HEK293 (cell line): Measurements from ENCODE around the gene TNFRSF17.

Source experiments
- CTCF ChIA-PET: fragments of 350-600 bp; formaldehyde crosslinking; extraction: SDS; loops from one replicate; lab custom pipeline; 2021; ENCODE audit warnings: antibody characterized with exemption; lab: Yijun Ruan, JAX
- POLR2A ChIA-PET: fragments of 300-600 bp; formaldehyde crosslinking; extraction: SDS; loops from one replicate; lab custom pipeline; 2020; ENCODE audit warnings: antibody characterized with exemption, inconsistent platforms; lab: Yijun Ruan, JAX
- H3K27ac ChIP-seq: fragments of 200-500 bp; sonication (Bioruptor generic); 2 replicates; pipeline ENCODE4 v1.5.1; 2014; ENCODE audit warnings: low read depth, low read length, control low read depth, inconsistent platforms; ENCODE audit errors: extremely low read depth
- H3K36me3 ChIP-seq, 2 experiments: fragments of 200-500 bp in 1 of 2; sonication (Bioruptor generic) in 1 of 2; 1 replicate in 1 of 2; 2 replicates in 1 of 2; pipeline ENCODE4 v1.5.1; 2014 to 2017; ENCODE audit warnings: inconsistent platforms in 2 of 2, low read length in 2 of 2; ENCODE audit not compliant: control insufficient read depth in 2 of 2, insufficient read depth in 1 of 2
- H3K4me1 ChIP-seq: fragments of 200-500 bp; sonication (Bioruptor generic); 2 replicates; pipeline ENCODE4 v1.5.1; 2014; ENCODE audit warnings: mild to moderate bottlenecking, low read length, inconsistent platforms; ENCODE audit not compliant: control insufficient read depth, insufficient read depth
- H3K4me3 ChIP-seq: 2 replicates; pipeline ENCODE4 v1.5.1; 2011; ENCODE audit warnings: low read depth, mild to moderate bottlenecking, control low read depth, low read length, moderate library complexity
- H3K9me3 ChIP-seq: fragments of 200-500 bp; sonication (Bioruptor generic); 2 replicates; pipeline ENCODE4 v1.5.1; 2014; ENCODE audit warnings: low read depth, low read length, inconsistent platforms; ENCODE audit not compliant: control insufficient read depth, insufficient read depth
- ELK4 ChIP-seq: IDR thresholded peaks from 2 replicates; pipeline ENCODE4 v1.6.1; 2011; ENCODE audit warnings: mild to moderate bottlenecking, low read depth, low read length, borderline replicate concordance
- GLI2 ChIP-seq: fragments of 450-650 bp; formaldehyde crosslinking; IDR thresholded peaks from 2 replicates; pipeline ENCODE4; 2017; ENCODE audit warnings: missing biosample characterization, missing genetic modification characterization, low read depth, borderline replicate concordance
- GLIS1 ChIP-seq: fragments of 450-650 bp; formaldehyde crosslinking; IDR thresholded peaks from 2 replicates; pipeline ENCODE4 v1.5.1; 2016; ENCODE audit warnings: missing biosample characterization, missing genetic modification characterization
- KLF16 ChIP-seq: fragments of 450-650 bp; formaldehyde crosslinking; IDR thresholded peaks from 2 replicates; pipeline ENCODE4 v1.5.1; 2017; ENCODE audit warnings: missing biosample characterization, missing genetic modification characterization
- KLF9 ChIP-seq: fragments of 450-650 bp; formaldehyde crosslinking; IDR thresholded peaks from 2 replicates; pipeline ENCODE4 v1.5.1; 2016; ENCODE audit warnings: missing biosample characterization, missing genetic modification characterization, low read depth
- MYNN ChIP-seq: fragments of 450-650 bp; formaldehyde crosslinking; IDR thresholded peaks from 2 replicates; pipeline ENCODE4 v1.5.1; 2016; ENCODE audit warnings: missing biosample characterization, missing genetic modification characterization, borderline replicate concordance
- WT1 ChIP-seq: fragments of 450-650 bp; formaldehyde crosslinking; IDR thresholded peaks from 2 replicates; pipeline ENCODE4 v1.5.1; 2016; ENCODE audit warnings: missing biosample characterization, missing genetic modification characterization
- YY2 ChIP-seq: fragments of 450-650 bp; formaldehyde crosslinking; IDR thresholded peaks from 2 replicates; pipeline ENCODE4 v1.5.1; 2016; ENCODE audit warnings: missing biosample characterization, missing genetic modification characterization
- ZBTB44 ChIP-seq: fragments of 450-650 bp; IDR thresholded peaks from 2 replicates; pipeline ENCODE4 v1.5.1; 2018; ENCODE audit warnings: missing biosample characterization, mild to moderate bottlenecking, missing genetic modification characterization
- ZEB2 ChIP-seq: fragments of 450-650 bp; formaldehyde crosslinking; IDR thresholded peaks from 2 replicates; pipeline ENCODE4 v1.5.1; 2016; ENCODE audit warnings: missing biosample characterization, missing genetic modification characterization
- ZNF10 ChIP-seq: fragments of 450-650 bp; formaldehyde crosslinking; IDR thresholded peaks from 2 replicates; pipeline ENCODE4 v1.5.1; 2017; ENCODE audit warnings: missing biosample characterization, missing genetic modification characterization
- ZNF132 ChIP-seq: fragments of 450-650 bp; formaldehyde crosslinking; IDR thresholded peaks from 2 replicates; pipeline ENCODE4 v1.5.1; 2017; ENCODE audit warnings: missing biosample characterization, missing genetic modification characterization, borderline replicate concordance
- ZNF214 ChIP-seq: fragments of 450-650 bp; formaldehyde crosslinking; IDR thresholded peaks from 2 replicates; pipeline ENCODE4 v1.5.1; 2017; ENCODE audit warnings: missing biosample characterization, mild to moderate bottlenecking, missing genetic modification characterization, borderline replicate concordance
- ZNF24 ChIP-seq: fragments of 450-650 bp; formaldehyde crosslinking; IDR thresholded peaks from 2 replicates; pipeline ENCODE4 v1.5.1; 2016; ENCODE audit warnings: missing biosample characterization, missing genetic modification characterization
- ZNF292 ChIP-seq: fragments of 450-650 bp; formaldehyde crosslinking; IDR thresholded peaks from 2 replicates; pipeline ENCODE4 v1.5.1; 2016; ENCODE audit warnings: low read depth, missing biosample characterization, missing genetic modification characterization, borderline replicate concordance
- ZNF311 ChIP-seq: fragments of 450-650 bp; formaldehyde crosslinking; IDR thresholded peaks from 2 replicates; pipeline ENCODE4 v1.5.1; 2017; ENCODE audit warnings: missing biosample characterization, missing genetic modification characterization, borderline replicate concordance
- ZNF473 ChIP-seq: fragments of 450-650 bp; formaldehyde crosslinking; IDR thresholded peaks from 2 replicates; pipeline ENCODE4 v1.5.1; 2017; ENCODE audit warnings: missing biosample characterization, missing genetic modification characterization
- ZNF530 ChIP-seq: fragments of 450-650 bp; formaldehyde crosslinking; IDR thresholded peaks from 2 replicates; pipeline ENCODE4 v1.5.1; 2016; ENCODE audit warnings: low read depth, missing biosample characterization, missing genetic modification characterization
- ZNF548 ChIP-seq: fragments of 450-650 bp; formaldehyde crosslinking; IDR thresholded peaks from 2 replicates; pipeline ENCODE4 v1.5.1; 2016; ENCODE audit warnings: missing biosample characterization, missing genetic modification characterization
- ZNF558 ChIP-seq: fragments of 450-650 bp; formaldehyde crosslinking; IDR thresholded peaks from 2 replicates; pipeline ENCODE4 v1.5.1; 2016; ENCODE audit warnings: missing biosample characterization, missing genetic modification characterization
- ZNF626 ChIP-seq: fragments of 450-650 bp; sonication (Bioruptor Pico); formaldehyde crosslinking; IDR thresholded peaks from 2 replicates; pipeline ENCODE4 v1.5.1; 2018; ENCODE audit warnings: missing biosample characterization, missing genetic modification characterization, inconsistent platforms
- ZNF658 ChIP-seq: fragments of 450-650 bp; formaldehyde crosslinking; IDR thresholded peaks from 2 replicates; pipeline ENCODE4; 2016; ENCODE audit warnings: missing biosample characterization, missing genetic modification characterization
- ZNF660 ChIP-seq: fragments of 450-650 bp; IDR thresholded peaks from 2 replicates; pipeline ENCODE4 v1.5.1; 2018; ENCODE audit warnings: missing biosample characterization, mild to moderate bottlenecking, missing genetic modification characterization
- TF ChIP-seq, protein P1 (sequence below): fragments of 450-650 bp; formaldehyde crosslinking; IDR thresholded peaks from 2 replicates; pipeline ENCODE4 v1.5.1; 2016; ENCODE audit warnings: missing biosample characterization, missing genetic modification characterization

Gene TNFRSF17

DNA sequence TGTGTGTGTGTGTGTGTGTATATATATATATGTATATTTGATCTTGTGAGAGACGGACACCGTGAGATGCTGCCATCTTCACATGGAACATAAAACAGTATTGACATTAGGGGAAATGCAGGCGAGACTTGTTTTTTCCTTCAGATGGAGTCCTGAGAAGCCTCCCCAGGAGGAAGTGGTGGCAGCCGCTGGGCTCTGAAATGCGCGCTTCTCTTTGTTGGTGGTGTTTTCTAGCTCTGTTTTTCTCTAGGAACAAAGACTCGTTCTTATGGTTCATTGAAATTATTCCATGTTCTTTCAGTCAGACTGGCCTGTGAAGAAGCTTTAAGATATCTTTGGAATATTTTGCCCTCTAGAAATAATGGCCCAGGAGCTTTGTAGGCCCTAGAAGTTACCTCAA lies 44.5 kb downstream of the TNFRSF17 start (continued):
- TF ChIP-seq, protein P1, sequence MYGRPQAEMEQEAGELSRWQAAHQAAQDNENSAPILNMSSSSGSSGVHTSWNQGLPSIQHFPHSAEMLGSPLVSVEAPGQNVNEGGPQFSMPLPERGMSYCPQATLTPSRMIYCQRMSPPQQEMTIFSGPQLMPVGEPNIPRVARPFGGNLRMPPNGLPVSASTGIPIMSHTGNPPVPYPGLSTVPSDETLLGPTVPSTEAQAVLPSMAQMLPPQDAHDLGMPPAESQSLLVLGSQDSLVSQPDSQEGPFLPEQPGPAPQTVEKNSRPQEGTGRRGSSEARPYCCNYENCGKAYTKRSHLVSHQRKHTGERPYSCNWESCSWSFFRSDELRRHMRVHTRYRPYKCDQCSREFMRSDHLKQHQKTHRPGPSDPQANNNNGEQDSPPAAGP (tag by site-specific recombination): no peak
- no peak for TF ChIP-seq ZNF660 (tag by site-specific recombination)
- no peak for TF ChIP-seq ZNF24 (tag by site-specific recombination)
- no peak for TF ChIP-seq ZNF558
- TF ChIP-seq KLF16 (tag by site-specific recombination): no peak
- no peak for TF ChIP-seq GLI2 (tag by site-specific recombination)
- no peak for TF ChIP-seq YY2 (tag by site-specific recombination)
- TF ChIP-seq ELK4: no peak
- TF ChIP-seq MYNN (tag by site-specific recombination): no peak
- TF ChIP-seq ZNF10 (tag by site-specific recombination): no peak
- TF ChIP-seq, all 188 proteins: peak for 0

DNA sequence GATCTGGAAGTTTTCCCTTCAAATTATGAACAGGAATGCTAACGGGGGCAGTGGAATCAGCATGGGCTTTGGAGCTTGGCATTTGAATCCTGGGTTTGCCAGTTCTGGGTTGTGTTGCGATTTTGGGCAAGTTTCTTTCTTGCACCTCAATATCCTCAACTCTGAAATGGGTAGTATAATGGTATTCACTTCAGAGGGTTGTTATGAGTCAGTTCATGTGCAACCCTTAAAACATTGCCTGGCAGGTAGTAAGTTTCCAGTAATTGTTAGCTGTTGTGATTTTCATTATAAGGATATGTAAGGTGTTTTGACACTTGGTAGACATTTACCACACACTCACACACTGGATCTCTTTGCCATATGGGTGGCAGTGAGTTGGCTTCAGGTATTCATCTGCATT lies 44.9 kb downstream of the TNFRSF17 start:
- TF ChIP-seq ZNF311: no peak
- no peak for TF ChIP-seq KLF9
- TF ChIP-seq ZNF548 (tag by site-specific recombination): no peak
- TF ChIP-seq ZNF473 (tag by site-specific recombination): no peak
- no peak for TF ChIP-seq ZNF530 (tag by site-specific recombination)
- TF ChIP-seq WT1: no peak
- TF ChIP-seq ZNF132 (tag by site-specific recombination): no peak
- TF ChIP-seq ZBTB44: no peak
- TF ChIP-seq ZNF292 (tag by site-specific recombination): no peak
- TF ChIP-seq ZNF214 (tag by site-specific recombination): no peak
- no peak for TF ChIP-seq ZEB2 (tag by site-specific recombination)
- no peak for TF ChIP-seq GLIS1 (tag by site-specific recombination)
- TF ChIP-seq ZNF658 (tag by site-specific recombination): no peak
- no peak for TF ChIP-seq ZNF626
- H3K36me3 ChIP-seq: no peaks in the 10 kb centered on the region
- POLR2A ChIA-PET: interaction anchor here (0.6 kb wide), 1 partner anchor 76 kb away, joined by 3 read pairs; no protein-coding TSS in a partner anchor
- CTCF ChIA-PET: interaction anchor here (0.6 to 1.2 kb wide), 2 partner anchors 58 to 272 kb away, joined by 3 to 5 read pairs; no protein-coding TSS in a partner anchor
- no peak overlapping the region for H3K4me3 ChIP-seq
- H3K4me1 ChIP-seq: no peaks in the 10 kb centered on the region
- no peak overlapping the region for H3K27ac ChIP-seq
- no peaks in the 10 kb centered on the region for H3K9me3 ChIP-seq
